HG03108 (cell line): Measurements from ENCODE around the gene PDPN.

Experiments used
- ATAC-seq: cut with Tn5 transposase; IDR thresholded peaks from one replicate; pipeline ENCODE4 v1.9.1; 2021; ENCODE audit warnings: moderate library complexity; ENCODE audit not compliant: unreplicated experiment

Gene PDPN

GRCh38 chr1:13616234-13616633 lies 32.6 kb downstream of the PDPN start:
- ATAC-seq = no peak

- no peak for ATAC-seq
These were observed 33.5 kb downstream of the PDPN start for GRCh38 chr1:13617108-13617507.

GRCh38 chr1:13617773-13618172 lies 34.1 kb downstream of the PDPN start:
- ATAC-seq = no peak

- no peak for ATAC-seq
These were observed 34.9 kb downstream of the PDPN start for GRCh38 chr1:13618483-13618882.

- no peak for ATAC-seq
These were observed 36.3 kb downstream of the PDPN start for GRCh38 chr1:13619909-13620308.

- no peak for ATAC-seq
These were observed 37.2 kb downstream of the PDPN start for GRCh38 chr1:13620825-13621224.

GRCh38 chr1:13622446-13622845 lies 38.8 kb downstream of the PDPN start:
- no peak for ATAC-seq

- no peak for ATAC-seq
These were observed 39.5 kb downstream of the PDPN start for GRCh38 chr1:13623021-13623637.

GRCh38 chr1:13624526-13624925 lies 40.9 kb downstream of the PDPN start:
- no peak for ATAC-seq

- no peak for ATAC-seq
These were observed 43.5 kb downstream of the PDPN start for GRCh38 chr1:13627127-13627526.

GRCh38 chr1:13628218-13628617 lies 44.6 kb downstream of the PDPN start:
- ATAC-seq = no peak

- ATAC-seq = no peak
These were observed 45.1 kb downstream of the PDPN start for GRCh38 chr1:13628711-13629110.

GRCh38 chr1:13642306-13643004 lies 58.8 kb downstream of the PDPN start:
- ATAC-seq = no peak

GRCh38 chr1:13643017-13643416 lies 59.4 kb downstream of the PDPN start:
- no peak for ATAC-seq

- ATAC-seq = no peak
These were observed 62.9 kb downstream of the PDPN start for GRCh38 chr1:13646521-13646920.

- ATAC-seq = no peak
These were observed 67.6 kb downstream of the PDPN start for GRCh38 chr1:13651279-13651678.

- no peak for ATAC-seq
These were observed 68.6 kb downstream of the PDPN start for GRCh38 chr1:13652238-13652637.

GRCh38 chr1:13661539-13661938 lies 77.9 kb downstream of the PDPN start:
- no peak for ATAC-seq

- ATAC-seq = no peak
These were observed 78.9 kb downstream of the PDPN start for GRCh38 chr1:13662493-13662892.

- no peak for ATAC-seq
These were observed 80.3 kb downstream of the PDPN start for GRCh38 chr1:13663969-13664368.

GRCh38 chr1:13664451-13664850 lies 80.8 kb downstream of the PDPN start:
- no peak for ATAC-seq

GRCh38 chr1:13666317-13666716 lies 82.7 kb downstream of the PDPN start:
- ATAC-seq = no peak
